CD1c-positive myeloid dendritic cell (primary cell): Measurements from ENCODE around the gene GPRASP3.
A peak's percentile ranks its signal among the peaks of the same experiment; 100 is the strongest.

Experiments used
- DNase-seq: peaks from one replicate; pipeline ENCODE4 v3.0.0-alpha.2; 2016; ENCODE audit errors: extremely low spot score

The GPRASP3 gene

GRCh38 chrX:102765217-102765616, 44.7 kb downstream of the GPRASP3 start:
- DNase-seq = no peak

- DNase-seq = no peak
These were observed 45.3 kb downstream of the GPRASP3 start for GRCh38 chrX:102765809-102766208.

- DNase-seq = no peak
These were observed 46.7 kb downstream of the GPRASP3 start for GRCh38 chrX:102767287-102767686.

- DNase-seq = peak; percentile 88
These were observed 48.6 kb downstream of the GPRASP3 start for GRCh38 chrX:102768987-102769761.
